NCI-H460 (cell line): Measurements from ENCODE around the gene RCBTB1. TPM values are rescaled to one million over a fixed set of nuclear protein-coding genes. Genes with fewer than 3 reads are reported as not detected.
A peak's percentile ranks its signal among the peaks of the same experiment; 100 is the strongest.
"Not testable (repeated sequence)": the region's sequence is repeated elsewhere in the genome, so short reads cannot be mapped to it uniquely, and the experiment has no call there.

Experiments used
- DNase-seq: peaks from one replicate; pipeline ENCODE4 v3.0.0-alpha.2; 2016; ENCODE audit warnings: low read depth; ENCODE audit errors: extremely low read depth
- total RNA-seq: library from RNA; depleted of rRNA; stranded (reverse); fragments of >200 nt; shearing (Covaris generic); gene quantifications from 2 replicates; pipeline ENCODE4 v1.2.3, GENCODE V29; 2014

The RCBTB1 gene
- total RNA-seq, 1 experiment from 2014 or later, result 11.9 TPM

- peak; percentile 83 for DNase-seq
Measured at GRCh38 chr13:49606747-49607648, 21.6 kb upstream of the RCBTB1 start.

GRCh38 chr13:49604570-49604969 lies 19.2 kb upstream of the RCBTB1 start:
- no peak for DNase-seq

- DNase-seq, result not testable (repeated sequence)
Measured at GRCh38 chr13:49602615-49603014, 17.3 kb upstream of the RCBTB1 start.

- DNase-seq, result no peak
Measured at GRCh38 chr13:49602005-49602404, 16.6 kb upstream of the RCBTB1 start.

- DNase-seq, result no peak
Measured at GRCh38 chr13:49597043-49597641, 11.8 kb upstream of the RCBTB1 start.

- DNase-seq, result no peak
Measured at GRCh38 chr13:49596221-49596620, 10.9 kb upstream of the RCBTB1 start.

- no peak for DNase-seq
Measured at GRCh38 chr13:49594576-49594975, 9.2 kb upstream of the RCBTB1 start.

GRCh38 chr13:49593876-49594275 lies 8.5 kb upstream of the RCBTB1 start:
- not testable (repeated sequence) for DNase-seq

- not testable (repeated sequence) for DNase-seq
Measured at GRCh38 chr13:49590714-49591113, 5.4 kb upstream of the RCBTB1 start.

- no peak for DNase-seq
Measured at GRCh38 chr13:49587311-49587847, 2.0 kb upstream of the RCBTB1 start.

GRCh38 chr13:49586717-49587116 lies 1.4 kb upstream of the RCBTB1 start:
- DNase-seq, result no peak

GRCh38 chr13:49584771-49585182 lies 581 bp downstream of the RCBTB1 start:
- DNase-seq, result no peak

- DNase-seq, result no peak
Measured at GRCh38 chr13:49580980-49581680, 4.2 kb downstream of the RCBTB1 start.

GRCh38 chr13:49579501-49579900 lies 5.9 kb downstream of the RCBTB1 start:
- no peak for DNase-seq

- DNase-seq, result no peak
Measured at GRCh38 chr13:49571299-49572240, 13.8 kb downstream of the RCBTB1 start.

- no peak for DNase-seq
Measured at GRCh38 chr13:49569993-49570689, 15.2 kb downstream of the RCBTB1 start.

GRCh38 chr13:49567491-49567890 lies 17.9 kb downstream of the RCBTB1 start:
- no peak for DNase-seq

- DNase-seq, result no peak
Measured at GRCh38 chr13:49566461-49566860, 18.9 kb downstream of the RCBTB1 start.

- not testable (repeated sequence) for DNase-seq
Measured at GRCh38 chr13:49565461-49565860, 19.9 kb downstream of the RCBTB1 start.
